Activated CD8-positive, alpha-beta T cell treated with anti-CD3 and anti-CD28 coated beads for 36 hours (primary cell): Measurements from ENCODE around the gene GLI1. TPM values are rescaled to one million over a fixed set of nuclear protein-coding genes. Genes with fewer than 3 reads are reported as not detected.

Source experiments
- ATAC-seq: fragments of 200-7000 bp; cut with Tn5 transposase; one replicate; pipeline ENCODE4 v1.10.0; 2021; ENCODE audit warnings: mild to moderate bottlenecking, moderate library complexity
- CTCF ChIA-PET: fragments of 350-600 bp; sonication (Branson Sonifier 250); formaldehyde crosslinking; loops from one replicate; lab custom pipeline; 2021; ENCODE audit warnings: antibody characterized with exemption; lab: Charles Lee
- POLR2A ChIA-PET: fragments of 350-600 bp; sonication (Branson Sonifier 250); formaldehyde crosslinking; loops from one replicate; lab custom pipeline; 2021; ENCODE audit warnings: antibody characterized with exemption; lab: Charles Lee
- DNase-seq: peaks from one replicate; pipeline ENCODE4 v3.0.0-alpha.2; 2020
- H3K27ac Mint-ChIP-seq: one replicate; pipeline ENCODE4 v1.8.0; 2021; ENCODE audit warnings: mild to moderate bottlenecking, mixed read lengths
- H3K27me3 Mint-ChIP-seq: one replicate; pipeline ENCODE4 v1.8.0; 2021; ENCODE audit warnings: mixed read lengths
- H3K36me3 Mint-ChIP-seq: one replicate; pipeline ENCODE4 v1.8.0; 2021; ENCODE audit warnings: low read depth, mixed read lengths
- H3K4me1 Mint-ChIP-seq: one replicate; pipeline ENCODE4 v1.8.0; 2021; ENCODE audit warnings: low read depth, mixed read lengths
- H3K4me3 Mint-ChIP-seq: one replicate; pipeline ENCODE4 v1.8.0; 2021; ENCODE audit warnings: mild to moderate bottlenecking, moderate library complexity, mixed read lengths
- H3K9me3 Mint-ChIP-seq: one replicate; pipeline ENCODE4 v1.8.0; 2021; ENCODE audit warnings: mixed read lengths
- CTCF ChIP-seq: fragments of 200-600 bp; IDR thresholded peaks from one replicate; pipeline ENCODE4 v1.8.0; 2022; ENCODE audit warnings: antibody characterized with exemption, mild to moderate bottlenecking
- intact Hi-C: fragments of 100-400 bp; cut with micrococcal nuclease; formaldehyde crosslinking; loops from one replicate; pipeline ENCODE4 v1.10.0; 2022
- total RNA-seq, 2 experiments: library from RNA; stranded (reverse); gene quantifications; one replicate each; pipeline ENCODE4 v1.2.3, GENCODE V29; 2021

Gene GLI1
- total RNA-seq, 2 experiments from 2014 or later: 0.20 to 0.83 TPM

GRCh38 chr12:57471661-57472060 lies 12.1 kb downstream of the GLI1 start:
- CTCF ChIA-PET: interaction anchor here (1.0 to 1.9 kb wide), 4 partner anchors 9 to 224 kb away, joined by 3 to 11 read pairs (median 4); partner anchors contain the start of gene INHBE
- no peaks in the 10 kb centered on the region for H3K9me3 Mint-ChIP-seq
- peaks cover 27% of the 10 kb centered on the region for H3K4me1 Mint-ChIP-seq
- no peak for TF ChIP-seq CTCF
- ATAC-seq: no peak
- H3K27ac Mint-ChIP-seq: no peak overlapping the region
- H3K27me3 Mint-ChIP-seq: no peaks in the 10 kb centered on the region
- no peak overlapping the region for H3K4me3 Mint-ChIP-seq
- peaks cover 53% of the 10 kb centered on the region for H3K36me3 Mint-ChIP-seq
- intact Hi-C loops: no loop called here
- POLR2A ChIA-PET: interaction anchor here (1.0 to 1.6 kb wide), 6 partner anchors 9 to 47 kb away, joined by 3 to 8 read pairs (median 4); no protein-coding TSS in a partner anchor
- DNase-seq: no peak

- ChIA-PET POLR2A (interaction anchor here (1.1 to 1.6 kb wide), 4 partner anchors 10 to 38 kb away, joined by 3 to 8 read pairs (median 4); no protein-coding TSS in a partner anchor), CTCF (interaction anchor here (1.2 to 1.9 kb wide), 3 partner anchors 10 to 17 kb away, joined by 3 to 11 read pairs (median 4); partner anchors contain the start of gene INHBE)
- DNase-seq (no peak), ATAC-seq (no peak)
- Mint-ChIP-seq H3K4me3 (no peak overlapping the region), H3K27me3 (no peaks in the 10 kb centered on the region), H3K4me1 (peaks cover 27% of the 10 kb centered on the region), H3K27ac (no peak overlapping the region), H3K9me3 (no peaks in the 10 kb centered on the region), H3K36me3 (peaks cover 56% of the 10 kb centered on the region)
- TF ChIP-seq CTCF: no peak
- intact Hi-C loops: no loop called here
These were observed 12.8 kb downstream of the GLI1 start for GRCh38 chr12:57472391-57472790.

GRCh38 chr12:57473392-57473791 lies 13.8 kb downstream of the GLI1 start:
- ChIA-PET CTCF (interaction anchor here (9.9 kb wide), 1 partner anchor 13 kb away, joined by 152 read pairs; the partner anchor contains the start of gene GLI1), POLR2A (interaction anchor here (2.8 to 4.5 kb wide), 2 partner anchors 8 to 11 kb away, joined by 15 to 31 read pairs; no protein-coding TSS in a partner anchor)
- Mint-ChIP-seq H3K4me3 (no peak overlapping the region), H3K9me3 (no peaks in the 10 kb centered on the region), H3K27me3 (no peaks in the 10 kb centered on the region), H3K27ac (no peak overlapping the region), H3K4me1 (peaks cover 30% of the 10 kb centered on the region), H3K36me3 (peaks cover 54% of the 10 kb centered on the region)
- no peak for ATAC-seq
- TF ChIP-seq CTCF: no peak
- DNase-seq: no peak
- intact Hi-C loops: no loop called here

- no peaks in the 10 kb centered on the region for H3K27me3 Mint-ChIP-seq
- ChIA-PET POLR2A (interaction anchor here (0.7 to 4.5 kb wide), 5 partner anchors 8 to 43 kb away, joined by 3 to 31 read pairs (median 11); partner anchors contain the start of gene MARS1), CTCF (interaction anchor here (0.9 to 9.9 kb wide), 4 partner anchors 9 to 109 kb away, joined by 3 to 152 read pairs (median 5); partner anchors contain the start of gene GLI1)
- H3K4me3 Mint-ChIP-seq: peak overlapping the region; percentile 43
- TF ChIP-seq CTCF: no peak
- H3K27ac Mint-ChIP-seq: peak overlapping the region; percentile 32
- DNase-seq (no peak), ATAC-seq (no peak)
- H3K36me3 Mint-ChIP-seq: peaks cover 56% of the 10 kb centered on the region
- intact Hi-C loops: no loop called here
- H3K4me1 Mint-ChIP-seq: peaks cover 35% of the 10 kb centered on the region
- no peaks in the 10 kb centered on the region for H3K9me3 Mint-ChIP-seq
These were observed 14.3 kb downstream of the GLI1 start for GRCh38 chr12:57473886-57474285.

GRCh38 chr12:57474430-57474829 lies 14.8 kb downstream of the GLI1 start:
- Mint-ChIP-seq H3K4me3 (peak overlapping the region; percentile 43), H3K27ac (peak overlapping the region; percentile 32), H3K9me3 (no peaks in the 10 kb centered on the region), H3K27me3 (no peaks in the 10 kb centered on the region), H3K36me3 (peaks cover 53% of the 10 kb centered on the region), H3K4me1 (peaks cover 39% of the 10 kb centered on the region)
- ChIA-PET CTCF (interaction anchor here (0.9 to 9.9 kb wide), 5 partner anchors 9 to 108 kb away, joined by 3 to 152 read pairs (median 5); partner anchors contain the start of genes GLI1 and MARS1), POLR2A (interaction anchor here (0.7 to 4.5 kb wide), 7 partner anchors 9 to 42 kb away, joined by 3 to 31 read pairs (median 8); partner anchors contain the start of genes GLI1 and MARS1)
- ATAC-seq (no peak), DNase-seq (no peak)
- no peak for TF ChIP-seq CTCF
- intact Hi-C loops: no loop called here
